22Rv1 (cell line): Measurements from ENCODE around the gene BHLHE23.

Source experiments
- CTCF ChIP-seq: fragments of 450-650 bp; IDR thresholded peaks from 2 replicates; pipeline ENCODE4 v1.5.1; 2017; ENCODE audit warnings: mild to moderate bottlenecking
- ZFX ChIP-seq: fragments of 450-650 bp; IDR thresholded peaks from 2 replicates; pipeline ENCODE4 v1.6.1; 2017; ENCODE audit warnings: antibody characterized with exemption, borderline replicate concordance

- TF ChIP-seq CTCF (no peak), ZFX (no peak)
These were observed 31.5 kb downstream of the BHLHE23 start for GRCh38 chr20:62975251-62975760.
